Common myeloid progenitor, CD34-positive (primary cell): ENCODE data around the gene JMJD6.
"Not testable (repeated sequence)": the region's sequence is repeated elsewhere in the genome, so short reads cannot be mapped to it uniquely, and the experiment has no call there.

Experiments used
- CTCF ChIA-PET: fragments of 350-600 bp; sonication (Branson Sonifier 250); formaldehyde crosslinking; loops from one replicate; lab custom pipeline; 2021; ENCODE audit warnings: antibody characterized with exemption; lab: Charles Lee
- POLR2A ChIA-PET: fragments of 350-600 bp; sonication (Branson Sonifier 250); formaldehyde crosslinking; loops from one replicate; lab custom pipeline; 2021; ENCODE audit warnings: antibody characterized with exemption; lab: Charles Lee
- DNase-seq, 3 donors: peaks; one replicate each; pipeline versions ENCODE4 v3.0.0 to v3.0.0-alpha.2; 2013
- H3K27ac ChIP-seq, 2 experiments: 1 replicate in 1 of 2; 2 replicates in 1 of 2; pipeline ENCODE4 v1.7.0; 2013; ENCODE audit warnings: inconsistent platforms in 2 of 2, low read length in 2 of 2, mild to moderate bottlenecking in 2 of 2, low read depth in 1 of 2, moderate library complexity in 1 of 2; ENCODE audit not compliant: severe bottlenecking in 2 of 2, insufficient read depth in 1 of 2, poor library complexity in 1 of 2
- H3K27me3 ChIP-seq, 5 experiments: replicated peaks in 2 of 5; 1 replicate in 3 of 5; 2 replicates in 2 of 5; pipeline versions ENCODE4 v1.6.1 to v1.7.0; 2013; ENCODE audit warnings: low read length in 4 of 5, mild to moderate bottlenecking in 2 of 5, moderate library complexity in 2 of 5, inconsistent platforms in 1 of 5; ENCODE audit not compliant: insufficient read depth in 5 of 5, control insufficient read depth in 4 of 5
- H3K36me3 ChIP-seq, 4 experiments: 1 replicate in 2 of 4; 2 replicates in 2 of 4; pipeline versions ENCODE4 v1.6.1 to v1.7.0; 2013; ENCODE audit warnings: low read length in 3 of 4, control low read depth in 1 of 4, mild to moderate bottlenecking in 1 of 4; ENCODE audit not compliant: control insufficient read depth in 4 of 4, insufficient read depth in 4 of 4
- H3K4me1 ChIP-seq, 4 experiments: 1 replicate in 3 of 4; 2 replicates in 1 of 4; pipeline versions ENCODE4 v1.6.1 to v1.7.1; 2013; ENCODE audit warnings: low read length in 3 of 4, mild to moderate bottlenecking in 3 of 4, control low read depth in 1 of 4, inconsistent platforms in 1 of 4, moderate library complexity in 1 of 4; ENCODE audit not compliant: control insufficient read depth in 4 of 4, insufficient read depth in 4 of 4; ENCODE audit errors: control extremely low read depth in 1 of 4
- H3K4me3 ChIP-seq, 7 experiments: 1 replicate in 4 of 7; 2 replicates in 3 of 7; pipeline versions ENCODE4 v1.5.1 to v1.7.0; 2013; ENCODE audit warnings: mild to moderate bottlenecking in 7 of 7, low read length in 6 of 7, moderate library complexity in 6 of 7, inconsistent platforms in 2 of 7, low read depth in 2 of 7, control low read depth in 1 of 7; ENCODE audit not compliant: insufficient read depth in 4 of 7, control insufficient read depth in 1 of 7; ENCODE audit errors: extremely low read depth in 1 of 7
- H3K9me3 ChIP-seq, 5 experiments: 1 replicate in 4 of 5; 2 replicates in 1 of 5; pipeline versions ENCODE4 v1.6.1 to v1.7.1; 2013; ENCODE audit warnings: low read length in 4 of 5, mild to moderate bottlenecking in 2 of 5, inconsistent platforms in 1 of 5, low read depth in 1 of 5, moderate library complexity in 1 of 5; ENCODE audit not compliant: control insufficient read depth in 4 of 5, insufficient read depth in 2 of 5; ENCODE audit errors: control extremely low read depth in 1 of 5
- WGBS: methylation state at CpG from one replicate; pipeline ENCODE4 v1.1.5; 2013; ENCODE audit not compliant: insufficient coverage; 5-methylcytosine and 5-hydroxymethylcytosine counted together

JMJD6 gene

DNA sequence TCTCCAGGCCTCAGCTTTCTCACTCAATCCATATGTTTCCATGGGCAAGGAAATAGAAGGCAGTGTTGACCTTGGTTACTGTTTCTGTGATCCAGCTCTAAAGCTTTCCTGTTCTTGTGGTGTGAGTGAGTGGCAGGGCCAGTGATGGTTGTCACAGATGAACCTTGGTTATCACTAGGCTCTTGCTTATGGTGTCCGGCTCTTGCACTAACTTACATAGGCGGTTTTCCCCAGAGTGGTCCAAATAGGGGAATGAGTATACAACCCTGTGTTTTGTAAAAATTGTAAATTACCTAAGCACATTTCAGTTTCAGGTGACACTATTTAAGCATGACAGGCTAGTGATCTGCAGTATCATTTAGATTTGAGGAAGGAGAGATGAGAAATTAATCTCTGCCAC is 18.3 kb upstream of the JMJD6 start:
- no peaks in the 10 kb centered on the region for H3K27me3 ChIP-seq
- ChIA-PET POLR2A (no interaction called here), CTCF (no interaction called here)
- peaks cover 0 to 6% (median 0%) of the 10 kb centered on the region in 5 experiments for H3K9me3 ChIP-seq
- no peak overlapping the region for H3K4me3 ChIP-seq
- peaks cover 0 to 1% (median 0%) of the 10 kb centered on the region in 4 experiments for H3K4me1 ChIP-seq
- no CpG with 5 or more reads among the region's 2 CpGs for WGBS
- no peak for DNase-seq
- no peak overlapping the region for H3K27ac ChIP-seq
- H3K36me3 ChIP-seq, result peaks cover 12 to 43% (median 21%) of the 10 kb centered on the region in 4 experiments

DNA sequence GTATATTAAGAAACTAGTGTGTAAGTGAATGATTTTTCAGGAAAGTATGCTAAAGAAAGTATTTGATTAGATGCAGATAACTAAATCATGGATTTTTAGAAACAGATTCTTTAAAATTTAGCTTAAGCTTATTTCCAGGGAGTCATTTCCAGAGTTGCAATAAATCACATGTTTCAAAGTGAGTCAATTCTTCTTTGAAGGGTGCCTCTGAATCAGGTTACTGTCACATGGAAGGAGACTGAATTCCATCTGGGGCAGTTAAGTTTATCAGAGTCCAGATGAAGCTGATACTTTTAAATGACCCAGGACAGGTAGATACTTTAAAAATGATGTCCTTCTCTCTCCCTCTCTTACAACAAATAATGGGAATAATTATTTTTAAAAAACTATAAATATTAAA is 16.6 kb upstream of the JMJD6 start:
- H3K27me3 ChIP-seq, result no peaks in the 10 kb centered on the region
- peaks cover 8 to 14% (median 12%) of the 10 kb centered on the region in 4 experiments for H3K4me1 ChIP-seq
- no peak overlapping the region for H3K27ac ChIP-seq
- CTCF ChIA-PET, result interaction anchor here (0.7 kb wide), 1 partner anchor 30 kb away, joined by 3 read pairs; no protein-coding TSS in a partner anchor
- POLR2A ChIA-PET, result no interaction called here
- DNase-seq, result no peak
- no peak overlapping the region for H3K4me3 ChIP-seq
- peaks cover 12 to 43% (median 21%) of the 10 kb centered on the region in 4 experiments for H3K36me3 ChIP-seq
- peaks cover 0 to 6% (median 0%) of the 10 kb centered on the region in 5 experiments for H3K9me3 ChIP-seq

DNA sequence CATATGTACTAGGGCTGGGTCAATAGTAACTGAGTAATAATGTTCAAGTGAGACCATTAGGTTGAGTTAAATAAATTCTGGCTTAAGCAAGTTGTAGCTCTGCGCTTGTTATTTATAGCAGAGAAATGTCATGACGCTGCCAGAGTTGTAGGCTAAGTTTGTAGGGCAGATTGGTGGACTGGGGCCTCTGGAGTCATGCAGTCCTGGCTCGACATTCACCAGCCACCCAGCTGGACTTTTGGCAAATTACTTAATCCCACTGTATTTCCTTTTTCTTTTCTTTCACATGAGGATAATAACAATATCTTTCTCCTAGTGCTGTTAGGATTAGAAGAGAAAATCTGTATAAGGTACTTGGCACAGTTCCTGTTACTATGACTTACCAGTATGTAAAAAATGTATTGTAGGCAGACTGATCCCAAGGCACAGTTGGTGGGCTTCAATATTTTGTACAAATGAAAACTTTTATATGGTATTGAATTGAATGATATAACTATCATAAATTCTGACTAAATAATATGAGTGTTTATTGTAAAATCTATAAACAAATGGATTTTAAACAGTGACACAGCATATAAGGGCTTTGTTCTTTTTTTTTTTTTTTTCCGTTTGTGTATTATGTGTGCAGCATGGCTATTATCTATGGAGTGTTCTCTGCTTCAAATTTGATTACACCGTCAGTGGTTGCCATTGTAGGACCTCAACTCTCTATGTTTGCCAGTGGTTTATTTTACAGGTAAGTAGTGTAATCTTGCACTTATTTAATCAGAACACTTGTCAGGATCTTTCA is 14.1 kb upstream of the JMJD6 start:
- DNase-seq, result no peak
- no peak overlapping the region for H3K27ac ChIP-seq
- no peak overlapping the region for H3K4me3 ChIP-seq
- peaks cover 13 to 17% (median 15%) of the 10 kb centered on the region in 4 experiments for H3K4me1 ChIP-seq
- H3K36me3 ChIP-seq, result peaks cover 5 to 36% (median 20%) of the 10 kb centered on the region in 4 experiments
- H3K27me3 ChIP-seq, result no peaks in the 10 kb centered on the region
- ChIA-PET POLR2A (no interaction called here), CTCF (no interaction called here)
- no peaks in the 10 kb centered on the region for H3K9me3 ChIP-seq
- WGBS, result 100% methylated on average over 2 of the region's 5 CpGs

- not testable (repeated sequence) for H3K9me3 ChIP-seq, H3K4me3 ChIP-seq, H3K27ac ChIP-seq, DNase-seq, H3K27me3 ChIP-seq
- 97% methylated on average over 11 of the region's 17 CpGs for WGBS
- CTCF ChIA-PET, result interaction anchor here (1.0 to 3.6 kb wide), 5 partner anchors 13 to 59 kb away, joined by 3 to 14 read pairs (median 3); partner anchors contain the start of genes JMJD6 and METTL23
- POLR2A ChIA-PET, result interaction anchor here (1.3 kb wide), 1 partner anchor 12 kb away, joined by 4 read pairs; no protein-coding TSS in a partner anchor
- Histone ChIP-seq H3K4me1 (peaks cover 19 to 26% (median 23%) of the 10 kb centered on the region in 4 experiments), H3K36me3 (peaks cover 2 to 35% (median 24%) of the 10 kb centered on the region in 4 experiments)
Measured at GRCh38 chr17:76739568-76740115, 13.2 kb upstream of the JMJD6 start.

GRCh38 chr17:76738468-76738850 is 12.1 kb upstream of the JMJD6 start:
- Histone ChIP-seq H3K9me3 (no peaks in the 10 kb centered on the region), H3K27ac (peak overlapping the region; percentile 85 to 95), H3K4me3 (peak overlapping the region in 6 of 7 experiments; percentile 89 to 99 (median 98)), H3K4me1 (peaks cover 30 to 38% (median 33%) of the 10 kb centered on the region in 4 experiments), H3K27me3 (no peaks in the 10 kb centered on the region), H3K36me3 (peaks cover 5 to 40% (median 32%) of the 10 kb centered on the region in 4 experiments)
- peak in 2 of 3 donors; percentile 36 to 52 for DNase-seq
- POLR2A ChIA-PET, result interaction anchor here (0.6 to 3.6 kb wide), 2 partner anchors 11 to 841 kb away, joined by 3 to 33 read pairs; partner anchors contain the start of genes JMJD6 and METTL23
- CTCF ChIA-PET, result interaction anchor here (1.1 to 3.6 kb wide), 5 partner anchors 11 to 42 kb away, joined by 3 to 14 read pairs (median 3); partner anchors contain the start of genes JMJD6 and METTL23
- WGBS, result no CpG with 5 or more reads among the region's 7 CpGs

DNA sequence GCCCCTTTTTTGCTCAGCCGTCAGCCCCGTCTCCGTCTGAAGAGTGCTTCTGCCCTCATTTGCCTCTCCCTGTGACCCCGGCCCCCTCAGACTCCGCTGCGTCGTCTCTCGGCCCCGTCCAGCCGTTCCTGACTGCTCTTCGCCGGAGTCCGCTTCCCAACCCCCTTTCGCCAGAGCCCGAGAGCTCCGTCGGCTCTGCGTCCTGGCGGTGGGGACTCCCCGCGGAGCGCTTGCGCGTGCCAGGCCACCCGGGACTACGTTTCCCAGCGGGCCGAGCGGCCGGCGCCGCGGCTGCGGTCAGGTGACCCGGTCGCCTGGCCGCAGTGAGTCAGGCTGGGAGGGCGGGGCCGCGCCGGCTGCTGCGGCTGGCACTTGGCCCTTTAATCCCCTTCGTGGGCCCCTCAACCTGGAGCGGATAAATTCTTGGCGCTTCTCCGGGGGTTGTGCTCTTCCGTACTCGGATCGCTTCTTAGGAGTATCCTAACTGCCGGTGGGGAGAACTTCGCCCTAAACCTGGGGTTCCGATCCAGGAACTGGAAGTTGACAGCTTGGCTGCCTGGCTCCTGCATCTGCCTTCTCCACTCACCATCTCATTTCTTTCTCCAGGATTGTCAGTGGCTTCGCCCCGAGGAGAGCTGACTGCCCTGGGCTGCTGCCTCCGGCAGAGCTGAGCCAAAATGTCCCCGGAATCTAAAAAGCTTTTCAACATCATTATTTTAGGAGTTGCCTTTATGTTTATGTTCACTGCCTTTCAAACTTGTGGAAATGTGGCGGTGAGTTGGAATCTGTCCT is 11.5 kb upstream of the JMJD6 start, which contains the start of gene MFSD11:
MFSD11 (plus strand) TSS at position 444 of the 792 bp plus-strand sequence; CDS start at position 678, 234 bp downstream.
- WGBS, result under 1% methylated on average over 36 of the region's 57 CpGs
- ChIA-PET POLR2A (interaction anchor here (0.6 to 3.6 kb wide), 3 partner anchors 11 to 842 kb away, joined by 3 to 33 read pairs (median 3); partner anchors contain the start of genes JMJD6 and METTL23), CTCF (interaction anchor here (1.1 to 3.6 kb wide), 5 partner anchors 11 to 29 kb away, joined by 3 to 14 read pairs (median 3); partner anchors contain the start of genes JMJD6 and METTL23)
- H3K9me3 ChIP-seq, result no peaks in the 10 kb centered on the region
- H3K4me3 ChIP-seq, result peak within 1 kb of the TSS; percentile 98 to 100 (median 99)
- peak; percentile 94 to 97 (median 97) for DNase-seq
- no peaks in the 10 kb centered on the region for H3K27me3 ChIP-seq
- peak within 1 kb of the TSS; percentile 88 to 95 for H3K27ac ChIP-seq
- H3K36me3 ChIP-seq, result peaks cover 8 to 42% (median 36%) of the 10 kb centered on the region in 4 experiments
- H3K4me1 ChIP-seq, result peaks cover 32 to 43% (median 37%) of the 10 kb centered on the region in 4 experiments
